HEK293 (cell line): ENCODE data around the gene RASSF10.

ENCODE experiments used
- ZNF138 ChIP-seq: fragments of 450-650 bp; formaldehyde crosslinking; IDR thresholded peaks from 2 replicates; pipeline ENCODE4 v1.5.1; 2016; ENCODE audit warnings: missing biosample characterization, missing genetic modification characterization, borderline replicate concordance
- TF ChIP-seq, protein P1 (sequence below): fragments of 450-650 bp; formaldehyde crosslinking; conservative IDR thresholded peaks from 2 replicates; pipeline ENCODE4 v1.5.1; 2016; ENCODE audit warnings: low read depth, missing biosample characterization, missing genetic modification characterization

DNA sequence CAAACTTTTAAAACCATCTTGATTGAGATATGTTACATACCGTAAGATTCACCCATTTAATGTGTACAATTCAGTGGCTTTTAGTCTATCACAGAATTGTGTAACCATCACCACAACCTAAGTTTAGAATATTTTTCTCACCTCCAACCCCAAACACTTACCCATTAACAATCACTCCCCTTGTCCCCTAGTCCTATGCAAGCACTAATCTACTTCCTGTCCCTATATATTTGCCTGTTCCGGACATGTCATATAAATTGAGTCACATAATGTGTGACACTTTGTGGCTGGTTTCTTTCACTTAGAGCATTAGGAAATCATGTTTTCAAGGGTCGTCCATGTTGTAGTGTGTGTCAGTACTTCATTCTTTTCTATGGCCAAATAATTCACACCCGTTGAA, 38.8 kb downstream of the RASSF10 start:
- TF ChIP-seq ZNF138 = no peak
- TF ChIP-seq, protein P1, sequence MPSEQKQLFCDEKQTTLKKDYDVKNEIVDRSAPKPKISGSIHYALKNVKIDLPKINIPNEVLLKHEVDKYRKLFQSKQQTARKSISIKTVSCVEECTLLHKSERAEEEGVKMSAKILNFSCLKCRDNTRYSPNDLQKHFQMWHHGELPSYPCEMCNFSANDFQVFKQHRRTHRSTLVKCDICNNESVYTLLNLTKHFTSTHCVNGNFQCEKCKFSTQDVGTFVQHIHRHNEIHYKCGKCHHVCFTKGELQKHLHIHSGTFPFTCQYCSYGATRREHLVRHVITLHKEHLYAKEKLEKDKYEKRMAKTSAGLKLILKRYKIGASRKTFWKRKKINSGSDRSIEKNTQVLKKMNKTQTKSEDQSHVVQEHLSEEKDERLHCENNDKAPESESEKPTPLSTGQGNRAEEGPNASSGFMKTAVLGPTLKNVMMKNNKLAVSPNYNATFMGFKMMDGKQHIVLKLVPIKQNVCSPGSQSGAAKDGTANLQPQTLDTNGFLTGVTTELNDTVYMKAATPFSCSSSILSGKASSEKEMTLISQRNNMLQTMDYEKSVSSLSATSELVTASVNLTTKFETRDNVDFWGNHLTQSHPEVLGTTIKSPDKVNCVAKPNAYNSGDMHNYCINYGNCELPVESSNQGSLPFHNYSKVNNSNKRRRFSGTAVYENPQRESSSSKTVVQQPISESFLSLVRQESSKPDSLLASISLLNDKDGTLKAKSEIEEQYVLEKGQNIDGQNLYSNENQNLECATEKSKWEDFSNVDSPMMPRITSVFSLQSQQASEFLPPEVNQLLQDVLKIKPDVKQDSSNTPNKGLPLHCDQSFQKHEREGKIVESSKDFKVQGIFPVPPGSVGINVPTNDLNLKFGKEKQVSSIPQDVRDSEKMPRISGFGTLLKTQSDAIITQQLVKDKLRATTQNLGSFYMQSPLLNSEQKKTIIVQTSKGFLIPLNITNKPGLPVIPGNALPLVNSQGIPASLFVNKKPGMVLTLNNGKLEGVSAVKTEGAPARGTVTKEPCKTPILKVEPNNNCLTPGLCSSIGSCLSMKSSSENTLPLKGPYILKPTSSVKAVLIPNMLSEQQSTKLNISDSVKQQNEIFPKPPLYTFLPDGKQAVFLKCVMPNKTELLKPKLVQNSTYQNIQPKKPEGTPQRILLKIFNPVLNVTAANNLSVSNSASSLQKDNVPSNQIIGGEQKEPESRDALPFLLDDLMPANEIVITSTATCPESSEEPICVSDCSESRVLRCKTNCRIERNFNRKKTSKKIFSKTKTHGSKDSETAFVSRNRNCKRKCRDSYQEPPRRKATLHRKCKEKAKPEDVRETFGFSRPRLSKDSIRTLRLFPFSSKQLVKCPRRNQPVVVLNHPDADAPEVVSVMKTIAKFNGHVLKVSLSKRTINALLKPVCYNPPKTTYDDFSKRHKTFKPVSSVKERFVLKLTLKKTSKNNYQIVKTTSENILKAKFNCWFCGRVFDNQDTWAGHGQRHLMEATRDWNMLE (tag by site-specific recombination) = no peak
